ENCODE measurements around the gene NEU1. TPM values are rescaled to one million over a fixed set of nuclear protein-coding genes. Genes with fewer than 3 reads are reported as not detected.

The NEU1 gene
- polyA plus RNA-seq, 1 donor (not counting 4 experiments of a cell fraction or from before 2014, with no cell fraction given): 27.9 TPM

DNA sequence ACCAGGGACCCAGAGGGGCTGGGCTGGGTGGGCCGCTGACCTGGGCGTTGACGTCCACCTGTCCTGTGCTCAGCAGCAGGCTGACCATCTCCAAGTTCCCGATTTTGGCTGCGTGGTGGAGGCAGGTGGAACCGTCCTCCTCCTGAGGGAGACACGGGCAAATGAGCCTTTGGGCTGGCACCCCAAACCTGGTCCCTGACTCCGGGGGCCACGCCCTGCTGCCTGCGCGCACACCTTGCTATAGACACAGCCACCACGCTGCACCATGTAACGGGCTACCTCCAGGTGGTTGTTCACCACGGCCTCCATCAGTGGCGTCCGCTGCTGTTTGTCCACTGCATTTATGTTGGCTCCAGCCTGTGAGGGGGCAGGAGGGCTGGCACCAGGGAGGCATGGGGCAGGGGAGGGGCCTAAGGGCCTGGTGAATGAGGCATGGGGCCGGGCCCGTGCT, 23.9 kb upstream of the NEU1 start:
- Histone ChIP-seq H3K9ac (ENCODE audit: control insufficient read depth, extremely low read depth, insufficient read depth, low read length) (no peak overlapping the region), H3K9me1 (ENCODE audit: control insufficient read depth, extremely low read depth, insufficient read depth, low read length) (no peaks in the 10 kb centered on the region), H4K20me1 (ENCODE audit: control insufficient read depth, extremely low read depth, insufficient read depth, low read length) (no peaks in the 10 kb centered on the region), H2AFZ (ENCODE audit: control insufficient read depth, low read length) (no peak overlapping the region), H3K27ac (ENCODE audit: control insufficient read depth, insufficient read depth, low read length) (no peak overlapping the region), H3K4me2 (ENCODE audit: control insufficient read depth, extremely low read depth, insufficient read depth, low read depth, low read length) (no peak overlapping the region), H3K36me3 (ENCODE audit: control insufficient read depth in 2 of 2, extremely low read depth in 1 of 2, insufficient read depth in 2 of 2, low read length in 2 of 2) (peaks cover 36 to 38% of the 10 kb centered on the region in 2 experiments), H3K79me2 (ENCODE audit: control insufficient read depth, insufficient read depth, low read length) (no peaks in the 10 kb centered on the region), H3K4me3 (ENCODE audit: control insufficient read depth in 2 of 3, extremely low read depth in 1 of 3, insufficient read depth in 2 of 3, low read depth in 1 of 3, low read length in 3 of 3) (no peak overlapping the region), H3K4me1 (ENCODE audit: control insufficient read depth, extremely low read depth, insufficient read depth, low read length) (no peaks in the 10 kb centered on the region), H3K27me3 (ENCODE audit: control insufficient read depth, extremely low read depth, insufficient read depth, low read length) (no peaks in the 10 kb centered on the region), H3K9me3 (ENCODE audit: control insufficient read depth, low read depth, low read length) (no peaks in the 10 kb centered on the region)
- FAIRE-seq (no peak), DNase-seq (ENCODE audit: low read depth, low spot score) (no peak)
- dilution Hi-C loops (cut with MboI; ENCODE audit: extremely low pct_ligation_motif_present, low sequenced_read_pairs): no loop called here
- TF ChIP-seq EZH2 (IDR thresholded peaks at IDR 0.05; ENCODE audit: low read length): no peak
- TF ChIP-seq, protein P1, sequence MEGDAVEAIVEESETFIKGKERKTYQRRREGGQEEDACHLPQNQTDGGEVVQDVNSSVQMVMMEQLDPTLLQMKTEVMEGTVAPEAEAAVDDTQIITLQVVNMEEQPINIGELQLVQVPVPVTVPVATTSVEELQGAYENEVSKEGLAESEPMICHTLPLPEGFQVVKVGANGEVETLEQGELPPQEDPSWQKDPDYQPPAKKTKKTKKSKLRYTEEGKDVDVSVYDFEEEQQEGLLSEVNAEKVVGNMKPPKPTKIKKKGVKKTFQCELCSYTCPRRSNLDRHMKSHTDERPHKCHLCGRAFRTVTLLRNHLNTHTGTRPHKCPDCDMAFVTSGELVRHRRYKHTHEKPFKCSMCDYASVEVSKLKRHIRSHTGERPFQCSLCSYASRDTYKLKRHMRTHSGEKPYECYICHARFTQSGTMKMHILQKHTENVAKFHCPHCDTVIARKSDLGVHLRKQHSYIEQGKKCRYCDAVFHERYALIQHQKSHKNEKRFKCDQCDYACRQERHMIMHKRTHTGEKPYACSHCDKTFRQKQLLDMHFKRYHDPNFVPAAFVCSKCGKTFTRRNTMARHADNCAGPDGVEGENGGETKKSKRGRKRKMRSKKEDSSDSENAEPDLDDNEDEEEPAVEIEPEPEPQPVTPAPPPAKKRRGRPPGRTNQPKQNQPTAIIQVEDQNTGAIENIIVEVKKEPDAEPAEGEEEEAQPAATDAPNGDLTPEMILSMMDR (optimal IDR thresholded peaks at IDR 0.05 in 1 of 3, IDR thresholded peaks at IDR 0.05 in 1 of 3, conservative IDR thresholded peaks at IDR 0.05 in 1 of 3; ENCODE audit: extremely low read depth in 1 of 3, insufficient read depth in 2 of 3, low read length in 3 of 3): no peak

DNA sequence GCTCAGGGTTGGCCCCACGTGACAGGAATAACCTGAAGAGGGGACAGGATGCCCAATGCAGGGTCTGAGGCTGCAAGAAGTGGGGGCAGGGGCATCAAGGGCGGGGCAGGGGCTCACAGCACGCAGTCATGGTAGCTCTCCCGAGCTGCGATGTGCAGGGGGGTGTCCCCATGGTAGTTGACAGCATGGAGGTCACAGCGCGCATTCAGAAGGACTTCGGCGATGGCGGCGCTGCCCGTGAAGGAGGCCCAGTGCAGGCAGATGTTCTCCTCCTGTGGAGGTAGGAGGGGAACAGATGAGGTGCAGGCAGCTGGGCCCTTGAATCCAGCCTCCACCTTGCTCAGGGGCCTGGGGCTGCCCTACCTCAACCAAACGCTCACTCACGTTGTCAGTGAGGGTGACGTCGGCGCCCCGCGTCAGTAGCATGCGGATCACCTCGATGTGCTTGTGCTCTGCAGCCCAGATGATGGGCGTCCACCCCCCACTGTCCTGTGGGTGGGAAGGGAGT, 22.0 kb upstream of the NEU1 start:
- Histone ChIP-seq H3K4me1 (ENCODE audit: control insufficient read depth, extremely low read depth, insufficient read depth, low read length) (no peaks in the 10 kb centered on the region), H3K79me2 (ENCODE audit: control insufficient read depth, insufficient read depth, low read length) (no peaks in the 10 kb centered on the region), H2AFZ (ENCODE audit: control insufficient read depth, low read length) (no peak overlapping the region), H3K9ac (ENCODE audit: control insufficient read depth, extremely low read depth, insufficient read depth, low read length) (no peak overlapping the region), H3K9me1 (ENCODE audit: control insufficient read depth, extremely low read depth, insufficient read depth, low read length) (no peaks in the 10 kb centered on the region), H4K20me1 (ENCODE audit: control insufficient read depth, extremely low read depth, insufficient read depth, low read length) (no peaks in the 10 kb centered on the region), H3K9me3 (ENCODE audit: control insufficient read depth, low read depth, low read length) (no peaks in the 10 kb centered on the region), H3K36me3 (ENCODE audit: control insufficient read depth in 2 of 2, extremely low read depth in 1 of 2, insufficient read depth in 2 of 2, low read length in 2 of 2) (peaks cover 38 to 42% of the 10 kb centered on the region in 2 experiments), H3K4me3 (ENCODE audit: control insufficient read depth in 2 of 3, extremely low read depth in 1 of 3, insufficient read depth in 2 of 3, low read depth in 1 of 3, low read length in 3 of 3) (no peak overlapping the region), H3K27me3 (ENCODE audit: control insufficient read depth, extremely low read depth, insufficient read depth, low read length) (no peaks in the 10 kb centered on the region), H3K27ac (ENCODE audit: control insufficient read depth, insufficient read depth, low read length) (no peak overlapping the region), H3K4me2 (ENCODE audit: control insufficient read depth, extremely low read depth, insufficient read depth, low read depth, low read length) (no peak overlapping the region)
- TF ChIP-seq, protein P1 (optimal IDR thresholded peaks at IDR 0.05 in 1 of 3, IDR thresholded peaks at IDR 0.05 in 1 of 3, conservative IDR thresholded peaks at IDR 0.05 in 1 of 3; ENCODE audit: extremely low read depth in 1 of 3, insufficient read depth in 2 of 3, low read length in 3 of 3): no peak
- TF ChIP-seq EZH2 (IDR thresholded peaks at IDR 0.05; ENCODE audit: low read length): no peak
- FAIRE-seq (no peak), DNase-seq (ENCODE audit: low read depth, low spot score) (no peak)
- dilution Hi-C loops (cut with MboI; ENCODE audit: extremely low pct_ligation_motif_present, low sequenced_read_pairs): no loop called here

Measured in keratinocyte (primary cell).